GM18870 (cell line): ENCODE measurements around the gene TERC.
"Not testable (repeated sequence)": the region's sequence is repeated elsewhere in the genome, so short reads cannot be mapped to it uniquely, and the experiment has no call there.

Experiments used
- ATAC-seq: cut with Tn5 transposase; IDR thresholded peaks from one replicate; pipeline ENCODE4 v1.9.1; 2021; ENCODE audit warnings: moderate library complexity; ENCODE audit not compliant: unreplicated experiment

The TERC gene

GRCh38 chr3:169772305-169772896 lies 7.5 kb upstream of the TERC start:
- peak; percentile 9 for ATAC-seq

- ATAC-seq: peak; percentile 26
These were observed 6.8 kb upstream of the TERC start for GRCh38 chr3:169771497-169772304.

DNA sequence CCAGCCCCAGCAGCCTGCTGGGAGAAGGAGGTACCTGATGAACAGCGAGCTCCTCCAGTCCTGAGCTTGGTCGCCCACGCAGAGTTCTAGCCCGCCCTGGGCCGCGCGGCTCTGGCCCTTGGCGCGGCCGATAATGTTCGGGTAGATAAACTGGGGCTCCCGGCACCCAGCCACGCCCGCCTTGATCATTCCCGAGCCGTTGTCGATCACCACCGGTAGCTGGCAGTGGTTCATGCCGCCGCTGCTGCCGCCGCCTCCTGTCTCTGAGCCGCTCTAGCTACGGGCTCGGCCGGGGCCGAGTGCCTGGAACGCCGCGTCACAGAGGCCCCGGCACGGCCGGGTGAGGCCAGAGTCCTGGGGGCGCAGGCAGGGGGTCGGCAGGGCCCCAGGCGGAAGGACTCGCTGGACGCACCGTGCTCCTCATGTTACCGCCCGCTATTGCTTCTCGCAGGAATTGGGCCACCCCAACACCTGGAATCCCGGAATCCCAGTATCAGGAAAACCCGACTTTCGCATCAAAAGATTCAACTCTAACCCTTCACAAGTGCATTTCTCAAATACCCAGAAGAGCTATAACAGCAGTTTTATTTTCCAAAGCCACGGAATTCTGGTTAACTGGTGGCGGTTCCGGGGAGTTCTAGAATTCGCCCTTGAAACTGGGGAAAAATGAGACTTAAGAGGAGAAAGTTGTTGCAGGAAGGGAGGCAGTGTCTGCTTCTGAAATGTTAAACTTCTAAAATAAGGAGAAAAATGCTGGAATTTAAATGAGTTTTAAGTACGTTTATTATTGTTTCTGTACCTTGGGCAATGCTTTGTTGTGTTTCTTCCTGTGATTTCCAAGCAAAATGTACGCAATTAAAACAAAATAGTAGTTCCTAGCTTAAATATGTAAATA lies 4.7 kb upstream of the TERC start, which contains the start of gene ACTRT3:
ACTRT3 (minus strand) TSS at position 275 of the 895 bp plus-strand sequence; CDS start at position 234, 41 bp downstream.
- ATAC-seq: no peak

DNA sequence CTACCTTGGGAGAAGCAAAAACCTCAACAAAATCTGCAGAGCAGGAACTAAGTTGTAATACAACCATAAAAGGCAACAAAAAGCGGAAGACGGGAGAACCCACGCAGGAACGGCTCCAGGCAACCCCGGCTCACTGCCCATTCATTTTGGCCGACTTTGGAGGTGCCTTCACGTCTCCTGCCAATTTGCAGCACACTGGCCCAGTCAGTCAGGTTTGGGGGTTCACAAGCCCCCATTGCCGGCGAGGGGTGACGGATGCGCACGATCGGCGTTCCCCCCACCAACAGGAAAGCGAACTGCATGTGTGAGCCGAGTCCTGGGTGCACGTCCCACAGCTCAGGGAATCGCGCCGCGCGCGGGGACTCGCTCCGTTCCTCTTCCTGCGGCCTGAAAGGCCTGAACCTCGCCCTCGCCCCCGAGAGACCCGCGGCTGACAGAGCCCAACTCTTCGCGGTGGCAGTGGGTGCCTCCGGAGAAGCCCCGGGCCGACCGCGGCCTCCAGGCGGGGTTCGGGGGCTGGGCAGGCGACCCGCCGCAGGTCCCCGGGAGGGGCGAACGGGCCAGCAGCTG lies 463 bp downstream of the TERC start:
- peak; percentile 37 for ATAC-seq

GRCh38 chr3:169760479-169760878 lies 4.4 kb downstream of the TERC start:
- no peak for ATAC-seq

GRCh38 chr3:169759256-169759655 lies 5.6 kb downstream of the TERC start:
- peak; percentile 80 for ATAC-seq

GRCh38 chr3:169758359-169758994 lies 6.4 kb downstream of the TERC start:
- no peak for ATAC-seq

GRCh38 chr3:169755488-169755887 lies 9.4 kb downstream of the TERC start:
- ATAC-seq: no peak

DNA sequence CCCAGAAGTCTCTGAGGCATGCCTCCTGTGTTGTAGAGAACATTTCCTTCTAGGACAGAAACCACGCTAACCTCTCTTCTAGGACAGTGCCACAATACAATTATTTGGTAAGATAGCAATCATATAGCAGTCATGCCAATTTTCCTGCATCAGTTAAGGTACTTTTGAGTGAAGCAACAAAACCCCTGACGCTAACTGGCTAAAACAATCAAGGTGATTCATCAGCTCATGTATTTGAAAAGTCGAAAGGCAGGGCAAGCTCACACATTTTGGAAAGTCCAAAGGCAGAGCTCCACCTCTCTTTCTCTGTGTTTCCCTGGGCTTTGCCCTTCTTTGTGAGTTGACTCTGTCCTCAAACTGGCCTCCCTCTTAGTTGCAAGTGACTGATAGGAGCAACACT lies 10.1 kb downstream of the TERC start:
- no peak for ATAC-seq

DNA sequence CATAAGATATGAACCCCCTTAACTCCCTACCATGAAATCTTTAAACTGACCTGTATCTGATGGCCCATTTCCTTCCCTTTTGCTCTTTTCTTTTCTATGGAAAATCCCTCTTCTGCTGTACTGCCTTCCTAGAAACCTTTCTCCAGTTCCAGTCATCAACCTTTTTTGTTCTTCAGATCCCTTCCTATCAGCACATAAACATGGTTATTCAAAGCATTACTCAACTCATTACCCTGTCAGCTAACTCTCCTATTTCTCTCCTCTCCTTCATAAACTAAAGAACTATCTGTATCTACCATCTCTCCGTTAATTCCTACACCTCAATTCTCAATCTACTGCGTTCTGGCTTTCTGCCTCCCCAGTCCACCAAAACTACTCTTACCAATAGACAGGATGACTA lies 13.0 kb downstream of the TERC start:
- ATAC-seq: no peak

- ATAC-seq: no peak
These were observed 14.2 kb downstream of the TERC start for GRCh38 chr3:169750665-169751064.

GRCh38 chr3:169748670-169749069 lies 16.2 kb downstream of the TERC start:
- no peak for ATAC-seq

GRCh38 chr3:169746924-169747323 lies 17.9 kb downstream of the TERC start:
- no peak for ATAC-seq

DNA sequence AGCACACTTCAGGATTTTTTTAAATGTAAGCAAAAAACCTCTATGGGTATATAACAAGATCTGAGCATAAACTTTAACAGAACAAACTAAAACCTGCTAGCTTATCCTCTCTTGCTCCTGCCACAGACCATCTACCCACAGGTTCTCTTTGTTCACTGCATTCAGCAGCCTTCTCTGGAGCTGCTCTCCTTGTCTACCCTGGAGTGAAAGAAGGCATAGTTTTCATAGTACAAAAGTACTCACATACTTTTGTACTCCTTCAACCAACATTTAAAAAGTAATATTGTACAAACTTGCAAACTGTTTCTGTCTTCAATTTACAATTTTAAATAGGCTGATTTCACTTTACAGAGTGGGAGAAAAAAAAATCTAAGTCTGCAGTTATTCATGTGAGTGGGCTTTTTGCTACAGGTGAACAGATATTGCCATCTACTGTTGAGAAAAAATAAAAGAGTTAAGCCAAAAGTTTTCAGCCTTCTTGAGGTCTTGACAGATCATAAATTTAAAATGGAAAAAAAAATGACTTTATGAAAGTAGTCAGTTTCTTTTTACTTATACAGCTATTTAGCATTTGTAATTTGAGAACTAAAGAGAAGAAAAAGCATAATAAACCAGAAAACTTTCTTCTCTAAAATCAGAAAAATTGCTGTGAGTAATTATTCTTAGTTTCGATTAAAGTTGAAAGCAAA lies 20.4 kb downstream of the TERC start:
- ATAC-seq: no peak

DNA sequence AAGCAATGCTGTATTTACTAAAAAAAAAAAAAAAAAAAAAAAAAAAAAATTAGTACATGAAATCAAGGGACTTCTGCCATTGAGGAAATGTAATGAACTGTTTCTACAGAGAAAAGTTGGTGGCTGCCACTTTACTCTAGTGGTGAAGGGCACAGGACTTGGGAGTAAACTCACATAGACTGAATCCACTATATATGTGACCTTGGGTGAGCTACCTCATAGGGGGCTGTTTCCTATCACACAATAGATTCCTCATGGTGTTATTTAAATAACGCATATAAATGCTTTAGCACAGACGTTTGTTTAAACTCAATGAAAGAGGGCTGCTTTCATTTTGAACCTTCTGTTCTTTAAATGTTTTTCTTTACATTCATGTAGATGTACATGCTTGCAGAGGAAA lies 25.8 kb downstream of the TERC start:
- no peak for ATAC-seq

DNA sequence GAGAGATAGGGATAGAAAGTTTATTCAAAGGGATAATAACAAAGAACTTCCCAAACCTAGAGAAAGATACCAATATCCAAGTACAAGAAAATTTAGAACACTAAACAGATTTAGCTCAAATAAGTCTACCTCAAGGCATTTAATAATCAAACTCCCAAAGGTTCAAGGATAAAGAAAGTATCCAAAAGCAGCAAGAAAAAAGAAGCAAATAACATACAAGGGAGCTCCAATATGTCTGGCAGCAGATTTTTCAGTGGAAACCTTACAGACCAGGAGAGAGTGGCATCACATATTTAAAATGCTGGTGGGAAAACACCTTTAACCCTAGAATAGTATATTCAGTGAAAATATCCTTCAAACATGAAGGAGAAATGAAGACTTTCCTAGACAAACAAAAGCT lies 33.0 kb downstream of the TERC start:
- ATAC-seq: not testable (repeated sequence)

DNA sequence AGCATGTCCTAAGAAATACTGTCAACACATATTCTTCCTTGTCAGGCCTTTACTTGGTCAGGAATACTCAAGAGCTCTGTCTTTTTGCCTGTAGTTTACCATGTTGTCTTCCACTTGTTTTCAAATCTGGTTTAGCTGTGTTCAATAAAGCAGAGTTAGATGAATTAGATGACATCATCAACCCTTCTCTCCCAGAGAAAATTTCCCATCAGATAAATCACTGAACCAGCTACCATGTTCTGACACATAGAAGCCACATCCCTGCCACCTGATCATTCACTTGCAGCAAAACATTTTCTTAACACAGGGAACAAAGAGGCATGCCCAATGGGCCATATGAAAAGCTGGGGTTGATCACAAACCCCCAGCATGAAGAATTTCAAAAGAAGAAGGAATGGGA lies 42.1 kb downstream of the TERC start:
- ATAC-seq: no peak

DNA sequence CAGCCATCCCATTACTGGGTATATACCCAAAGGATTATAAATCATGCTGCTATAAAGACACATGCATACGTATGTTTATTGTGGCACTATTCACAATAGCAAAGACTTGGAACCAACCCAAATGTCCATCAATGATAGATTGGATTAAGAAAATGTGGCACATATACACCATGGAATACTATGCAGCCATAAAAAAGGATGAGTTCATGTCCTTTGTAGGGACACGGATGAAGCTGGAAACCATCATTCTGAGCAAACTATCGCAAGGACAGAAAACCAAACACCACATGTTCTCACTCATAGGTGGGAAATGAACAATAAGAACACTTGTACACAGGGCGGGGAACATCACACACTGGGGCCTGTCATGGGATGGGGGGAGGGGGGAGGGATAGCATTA lies 46.4 kb downstream of the TERC start:
- not testable (repeated sequence) for ATAC-seq
